Endodermal cell (in vitro differentiated cells): ENCODE data around the gene TRIM46. TPM values are rescaled to one million over a fixed set of nuclear protein-coding genes. Genes with fewer than 3 reads are reported as not detected.

Source experiments
- DNase-seq: peaks from one replicate; pipeline ENCODE4 v3.0.0-alpha.2; 2017
- H3K27ac ChIP-seq: 2 replicates; pipeline ENCODE4 v1.5.1; 2013; ENCODE audit warnings: mild to moderate bottlenecking, low read depth, low read length, moderate library complexity
- H3K27me3 ChIP-seq: 2 replicates; pipeline ENCODE4 v1.6.1; 2013; ENCODE audit warnings: mild to moderate bottlenecking, low read length, moderate library complexity; ENCODE audit not compliant: insufficient read depth, control insufficient read depth, poor library complexity, severe bottlenecking
- H3K36me3 ChIP-seq: 2 replicates; pipeline ENCODE4 v1.7.0; 2013; ENCODE audit warnings: mild to moderate bottlenecking, low read length, moderate library complexity; ENCODE audit not compliant: control insufficient read depth, insufficient read depth
- H3K4me1 ChIP-seq: one replicate; pipeline ENCODE4 v1.7.0; 2013; ENCODE audit warnings: low read length; ENCODE audit not compliant: control insufficient read depth, insufficient read depth
- H3K4me3 ChIP-seq: 2 replicates; pipeline ENCODE4 v1.5.1; 2013; ENCODE audit warnings: mild to moderate bottlenecking, low read length, moderate library complexity
- H3K9ac ChIP-seq: 2 replicates; pipeline ENCODE4 v1.6.1; 2013; ENCODE audit warnings: mild to moderate bottlenecking, low read length, moderate library complexity; ENCODE audit not compliant: poor library complexity, severe bottlenecking; ENCODE audit errors: extremely low read depth
- H3K9me3 ChIP-seq: 2 replicates; pipeline ENCODE4 v1.6.1; 2013; ENCODE audit warnings: mild to moderate bottlenecking, low read length, moderate library complexity; ENCODE audit not compliant: control insufficient read depth
- H3K27ac Mint-ChIP-seq: 2 replicates; pipeline ENCODE4 v1.8.0; 2020; ENCODE audit warnings: mixed read lengths
- H3K27me3 Mint-ChIP-seq: 2 replicates; pipeline ENCODE4 v1.8.0; 2021; ENCODE audit warnings: mild to moderate bottlenecking, mixed read lengths; ENCODE audit not compliant: insufficient read depth
- H3K36me3 Mint-ChIP-seq: 2 replicates; pipeline ENCODE4 v1.8.0; 2020; ENCODE audit warnings: low read depth, mixed read lengths
- H3K4me1 Mint-ChIP-seq: 2 replicates; pipeline ENCODE4 v1.8.0; 2020; ENCODE audit warnings: mixed read lengths
- H3K4me3 Mint-ChIP-seq: 2 replicates; pipeline ENCODE4 v1.8.0; 2020; ENCODE audit warnings: mild to moderate bottlenecking, moderate library complexity, mixed read lengths
- H3K9me3 Mint-ChIP-seq: 2 replicates; pipeline ENCODE4 v1.8.0; 2020; ENCODE audit warnings: mild to moderate bottlenecking, mixed read lengths
- CTCF ChIP-seq: fragments of 200-600 bp; sonication (generic); conservative IDR thresholded peaks from 2 replicates; pipeline ENCODE4 v1.5.0; 2021; ENCODE audit warnings: antibody characterized with exemption, mild to moderate bottlenecking
- WGBS, 2 experiments: methylation state at CpG; one replicate each; pipeline versions ENCODE4 v1.1.5 to v1.1.7; 2013; ENCODE audit warnings: missing lambda C conversion rate in 2 of 2, mixed read lengths in 1 of 2; ENCODE audit not compliant: insufficient coverage in 1 of 2, insufficient read length in 1 of 2; 5-methylcytosine and 5-hydroxymethylcytosine counted together
- total RNA-seq, 2 donors: library from RNA; stranded (reverse); fragmentation: NEBNext Ultra II Directional in 1 of 2; extraction: Animal tissue kit (Norgen Biotek cat#: 25700) in 1 of 2; gene quantifications; 2 replicates in 1 of 2; 3 replicates in 1 of 2; pipeline ENCODE4 v1.2.1, GENCODE V29; 2021

TRIM46 gene
- total RNA-seq, 2 donors from 2014 or later = 5.1 to 7.1 TPM

- Mint-ChIP-seq H3K4me1 (peaks cover 14% of the 10 kb centered on the region), H3K27ac (peak overlapping the region; percentile 48), H3K4me3 (peak overlapping the region; percentile 97), H3K9me3 (no peaks in the 10 kb centered on the region), H3K27me3 (peaks cover 15% of the 10 kb centered on the region), H3K36me3 (peaks cover 15% of the 10 kb centered on the region)
- WGBS, 2 experiments = 11 to 13% methylated on average over 11 to 32 of the region's 35 CpGs
- no peak for TF ChIP-seq CTCF
- Histone ChIP-seq H3K27me3 (no peaks in the 10 kb centered on the region), H3K9me3 (no peaks in the 10 kb centered on the region), H3K4me3 (peak overlapping the region; percentile 94), H3K36me3 (peaks cover 22% of the 10 kb centered on the region), H3K4me1 (no peaks in the 10 kb centered on the region), H3K27ac (peak overlapping the region; percentile 17), H3K9ac (no peak overlapping the region)
- DNase-seq = peak; percentile 80
Observed at GRCh38 chr1:155174324-155175280, 953 bp downstream of the TRIM46 start.

GRCh38 chr1:155175281-155175926, 1.8 kb downstream of the TRIM46 start:
- Mint-ChIP-seq H3K27me3 (peaks cover 15% of the 10 kb centered on the region), H3K36me3 (peaks cover 10% of the 10 kb centered on the region), H3K4me1 (peaks cover 14% of the 10 kb centered on the region), H3K9me3 (no peaks in the 10 kb centered on the region), H3K27ac (no peak overlapping the region), H3K4me3 (peak overlapping the region; percentile 97)
- Histone ChIP-seq H3K27me3 (no peaks in the 10 kb centered on the region), H3K27ac (no peak overlapping the region), H3K9ac (no peak overlapping the region), H3K4me3 (peak overlapping the region; percentile 94), H3K4me1 (no peaks in the 10 kb centered on the region), H3K9me3 (no peaks in the 10 kb centered on the region), H3K36me3 (peaks cover 21% of the 10 kb centered on the region)
- TF ChIP-seq CTCF = no peak
- DNase-seq = peak; percentile 50
- WGBS, 2 experiments = 80 to 91% methylated on average over 6 to 12 of the region's 12 CpGs

GRCh38 chr1:155175927-155176371, 2.3 kb downstream of the TRIM46 start:
- H3K27me3 Mint-ChIP-seq = peaks cover 15% of the 10 kb centered on the region
- peak; percentile 46 for DNase-seq
- H3K9me3 ChIP-seq = no peaks in the 10 kb centered on the region
- peaks cover 14% of the 10 kb centered on the region for H3K4me1 Mint-ChIP-seq
- H3K4me1 ChIP-seq = no peaks in the 10 kb centered on the region
- no peak overlapping the region for H3K27ac Mint-ChIP-seq
- H3K9ac ChIP-seq = no peak overlapping the region
- no peak for TF ChIP-seq CTCF
- H3K36me3 Mint-ChIP-seq = peaks cover 9% of the 10 kb centered on the region
- H3K27me3 ChIP-seq = no peaks in the 10 kb centered on the region
- no peaks in the 10 kb centered on the region for H3K9me3 Mint-ChIP-seq
- no peak overlapping the region for H3K4me3 Mint-ChIP-seq
- H3K36me3 ChIP-seq = peaks cover 17% of the 10 kb centered on the region
- WGBS, 2 experiments = 84 to 93% methylated on average over 3 to 9 of the region's 9 CpGs
- no peak overlapping the region for H3K27ac ChIP-seq
- H3K4me3 ChIP-seq = no peak overlapping the region
